OCI-LY3 (cell line): ENCODE measurements around the gene TMEM163.

Source experiments
- H2AFZ ChIP-seq: fragments of 200-600, 300-600 bp; shearing (Covaris generic); 2 replicates; pipeline ENCODE4 v1.6.0; 2014; ENCODE audit warnings: antibody characterized with exemption, low read depth, low read length
- H3K27ac ChIP-seq: fragments of 200-600, 300-600 bp; sonication (generic); 2 replicates; pipeline ENCODE4 v1.5.1; 2014; ENCODE audit warnings: mild to moderate bottlenecking, low read length, moderate library complexity, mixed read lengths
- H3K27me3 ChIP-seq: fragments of 200-600, 300-600 bp; sonication (generic); 2 replicates; pipeline ENCODE4 v1.6.1; 2014; ENCODE audit warnings: low read depth, low read length, mixed read lengths
- H3K36me3 ChIP-seq: fragments of 200-600, 300-600 bp; sonication (generic); replicated peaks from 2 replicates; pipeline ENCODE3; 2014; ENCODE audit warnings: low read depth, low read length, mixed read lengths
- H3K4me1 ChIP-seq: fragments of 300-600, 200-600 bp; sonication (generic); 2 replicates; pipeline ENCODE4 v1.6.1; 2014; ENCODE audit warnings: low read length, mixed read lengths
- H3K4me2 ChIP-seq: fragments of 200-600, 300-600 bp; sonication (generic); 2 replicates; pipeline ENCODE4 v1.6.1; 2014; ENCODE audit warnings: low read length, mixed read lengths
- H3K4me3 ChIP-seq: fragments of 300-600, 200-600 bp; sonication (generic); 2 replicates; pipeline ENCODE4 v1.5.1; 2014; ENCODE audit warnings: antibody characterized with exemption, mild to moderate bottlenecking, low read length, moderate library complexity
- H3K79me2 ChIP-seq: fragments of 300-600, 200-600 bp; shearing (Covaris generic); 2 replicates; pipeline ENCODE4 v1.6.1; 2014; ENCODE audit warnings: mild to moderate bottlenecking, low read length, mixed read lengths
- H3K9ac ChIP-seq: fragments of 300-600, 200-600 bp; shearing (Covaris generic); 2 replicates; pipeline ENCODE4 v1.6.0; 2014; ENCODE audit warnings: mild to moderate bottlenecking, low read length, moderate library complexity
- H3K9me3 ChIP-seq: fragments of 200-600, 300-600 bp; shearing (Covaris generic); 2 replicates; pipeline ENCODE4 v1.6.1; 2014; ENCODE audit warnings: low read length, mixed read lengths; ENCODE audit not compliant: insufficient read depth
- H4K20me1 ChIP-seq: fragments of 200-600, 300-600 bp; sonication (generic); 2 replicates; pipeline ENCODE4 v1.6.1; 2016; ENCODE audit warnings: low read length, mixed read lengths; ENCODE audit not compliant: insufficient read depth
- CTCF ChIP-seq: fragments of 200-600, 300-600 bp; sonication (generic); IDR thresholded peaks from 2 replicates; pipeline ENCODE4 v1.5.1; 2014; ENCODE audit warnings: antibody characterized with exemption, low read length, low read depth
- EZH2phosphoT487 ChIP-seq: fragments of 200-600 bp; shearing (Covaris generic); IDR thresholded peaks from 2 replicates; pipeline ENCODE4 v1.6.1; 2018; ENCODE audit warnings: antibody characterized with exemption, mixed run types, low read depth

The TMEM163 gene

GRCh38 chr2:134713176-134713575, 5.6 kb downstream of the TMEM163 start:
- no peak overlapping the region for H2AFZ ChIP-seq
- H3K27ac ChIP-seq = no peak overlapping the region
- no peaks in the 10 kb centered on the region for H3K9me3 ChIP-seq
- no peak overlapping the region for H3K4me2 ChIP-seq
- H4K20me1 ChIP-seq = peaks cover 37% of the 10 kb centered on the region; the same call in 1 of the 2 replicates
- H3K9ac ChIP-seq = no peak overlapping the region
- no peaks in the 10 kb centered on the region for H3K27me3 ChIP-seq
- H3K4me3 ChIP-seq = no peak overlapping the region
- H3K36me3 ChIP-seq = peaks cover 47% of the 10 kb centered on the region
- peaks cover 46% of the 10 kb centered on the region for H3K4me1 ChIP-seq
- TF ChIP-seq CTCF = no peak
- no peak for TF ChIP-seq EZH2phosphoT487
- H3K79me2 ChIP-seq = peaks cover 72% of the 10 kb centered on the region

- Histone ChIP-seq H3K9me3 (no peaks in the 10 kb centered on the region), H3K27me3 (no peaks in the 10 kb centered on the region), H3K27ac (no peak overlapping the region), H3K4me1 (peaks cover 44% of the 10 kb centered on the region), H3K4me3 (no peak overlapping the region), H3K4me2 (no peak overlapping the region), H3K36me3 (peaks cover 46% of the 10 kb centered on the region), H4K20me1 (peaks cover 37% of the 10 kb centered on the region; the same call in 1 of the 2 replicates), H3K9ac (no peak overlapping the region), H2AFZ (no peak overlapping the region), H3K79me2 (peaks cover 68% of the 10 kb centered on the region)
- TF ChIP-seq CTCF = no peak
- no peak for TF ChIP-seq EZH2phosphoT487
These were observed 6.1 kb downstream of the TMEM163 start for GRCh38 chr2:134712736-134713135.

- Histone ChIP-seq H3K27me3 (no peaks in the 10 kb centered on the region), H3K9ac (no peak overlapping the region), H3K4me3 (no peak overlapping the region), H3K9me3 (no peaks in the 10 kb centered on the region), H3K4me1 (peaks cover 39% of the 10 kb centered on the region), H3K4me2 (no peak overlapping the region), H3K79me2 (peaks cover 65% of the 10 kb centered on the region), H2AFZ (no peak overlapping the region), H3K36me3 (peaks cover 42% of the 10 kb centered on the region), H3K27ac (no peak overlapping the region), H4K20me1 (peaks cover 37% of the 10 kb centered on the region; the same call in 1 of the 2 replicates)
- TF ChIP-seq CTCF (no peak), EZH2phosphoT487 (no peak)
These were observed 6.5 kb downstream of the TMEM163 start for GRCh38 chr2:134712299-134712698.

GRCh38 chr2:134711692-134712091, 7.1 kb downstream of the TMEM163 start:
- TF ChIP-seq EZH2phosphoT487 = no peak
- no peak overlapping the region for H3K4me2 ChIP-seq
- H3K9me3 ChIP-seq = no peaks in the 10 kb centered on the region
- H3K4me1 ChIP-seq = peaks cover 33% of the 10 kb centered on the region
- no peak overlapping the region for H2AFZ ChIP-seq
- H3K4me3 ChIP-seq = no peak overlapping the region
- H3K27me3 ChIP-seq = no peaks in the 10 kb centered on the region
- H3K9ac ChIP-seq = no peak overlapping the region
- no peak overlapping the region for H3K27ac ChIP-seq
- H3K36me3 ChIP-seq = peaks cover 38% of the 10 kb centered on the region
- peaks cover 59% of the 10 kb centered on the region for H3K79me2 ChIP-seq
- peaks cover 34% of the 10 kb centered on the region; the same call in 1 of the 2 replicates for H4K20me1 ChIP-seq
